Measurements from ENCODE around the gene ADAT3.
A peak's percentile ranks its signal among the peaks of the same experiment; 100 is the strongest.

The ADAT3 gene

GRCh38 chr19:1941146-1942077, 36.2 kb downstream of the ADAT3 start, which contains the start of gene CSNK1G2:
TSS of gene CSNK1G2 (plus strand) at chr19:1941172. CDS start at chr19:1969773, 28,601 bp downstream.
- WGBS (ENCODE audit: extremely low coverage, insufficient coverage, insufficient read length): no CpG with 5 or more reads among the region's 97 CpGs
- peak within 1 kb of the TSS; percentile 95 for H4K91ac ChIP-seq (ENCODE audit: low read depth, low read length)
- no peak within 1 kb of the TSS for H3K23ac ChIP-seq (ENCODE audit: low read length)
- H3K36me3 ChIP-seq (ENCODE audit: control insufficient read depth in 1 of 2, insufficient read depth in 2 of 2, low read length in 2 of 2): peaks cover 0 to 2% of the 10 kb centered on the region in 2 experiments
- H4K8ac ChIP-seq (ENCODE audit: low read depth, low read length): peak within 1 kb of the TSS; percentile 95
- peaks cover 46% of the 10 kb centered on the region for H3K79me2 ChIP-seq (ENCODE audit: control insufficient read depth, insufficient read depth, low read length, poor library complexity)
- H2BK5ac ChIP-seq (ENCODE audit: low read depth, low read length, poor library complexity): peak within 1 kb of the TSS; percentile 85
- peak within 1 kb of the TSS; percentile 77 for H2AFZ ChIP-seq (ENCODE audit: insufficient read depth, low read length, poor library complexity)
- H2BK120ac ChIP-seq (ENCODE audit: insufficient read depth, low read length, poor library complexity): peak within 1 kb of the TSS; percentile 90
- H3K27me3 ChIP-seq (ENCODE audit: insufficient read depth, low read length): no peaks in the 10 kb centered on the region
- H2AK5ac ChIP-seq (ENCODE audit: low read length): peak within 1 kb of the TSS; percentile 96
- DNase-seq: no peak
- H3K9ac ChIP-seq (ENCODE audit: low read length): peak within 1 kb of the TSS; percentile 93
- peak within 1 kb of the TSS; percentile 88 for H3K18ac ChIP-seq (ENCODE audit: low read length)
- H3K14ac ChIP-seq (ENCODE audit: low read length): peak within 1 kb of the TSS; percentile 91
- H2BK12ac ChIP-seq (ENCODE audit: low read length): peak within 1 kb of the TSS; percentile 33
- H3K4me1 ChIP-seq (ENCODE audit: control insufficient read depth in 1 of 2, insufficient read depth in 2 of 2, low read length in 2 of 2): peaks cover 12 to 15% of the 10 kb centered on the region in 2 experiments
- H3K79me1 ChIP-seq (ENCODE audit: low read length): peaks cover 20% of the 10 kb centered on the region
- H3K27ac ChIP-seq (ENCODE audit: low read depth, low read length): peak within 1 kb of the TSS; percentile 89
- H4K12ac ChIP-seq (ENCODE audit: low read depth, low read length): peak within 1 kb of the TSS; percentile 61
- H3K9me3 ChIP-seq (ENCODE audit: insufficient read depth, low read depth, low read length): no peaks in the 10 kb centered on the region
- H3K4ac ChIP-seq (ENCODE audit: low read depth, low read length): peak within 1 kb of the TSS; percentile 98
- H3K4me3 ChIP-seq (ENCODE audit: low read depth, low read length): peak within 1 kb of the TSS; percentile 84
- H3K4me2 ChIP-seq (ENCODE audit: low read length): peak within 1 kb of the TSS; percentile 91

GRCh38 chr19:1942078-1942933, 37.1 kb downstream of the ADAT3 start:
- Histone ChIP-seq H3K9ac (ENCODE audit: low read length) (peak overlapping the region; percentile 73), H3K4me2 (ENCODE audit: low read length) (peak overlapping the region; percentile 91), H3K36me3 (ENCODE audit: control insufficient read depth in 1 of 2, insufficient read depth in 2 of 2, low read length in 2 of 2) (peaks cover 4 to 6% of the 10 kb centered on the region in 2 experiments), H3K4me3 (ENCODE audit: low read depth, low read length) (peak overlapping the region; percentile 84), H3K23ac (ENCODE audit: low read length) (no peak overlapping the region), H2BK12ac (ENCODE audit: low read length) (no peak overlapping the region), H3K14ac (ENCODE audit: low read length) (peak overlapping the region; percentile 93), H2AK5ac (ENCODE audit: low read length) (peak overlapping the region; percentile 82), H3K27ac (ENCODE audit: low read depth, low read length) (peak overlapping the region; percentile 89), H3K4me1 (ENCODE audit: control insufficient read depth in 1 of 2, insufficient read depth in 2 of 2, low read length in 2 of 2) (peaks cover 12 to 15% of the 10 kb centered on the region in 2 experiments), H3K27me3 (ENCODE audit: insufficient read depth, low read length) (no peaks in the 10 kb centered on the region), H3K79me2 (ENCODE audit: control insufficient read depth, insufficient read depth, low read length, poor library complexity) (peaks cover 48% of the 10 kb centered on the region), H2BK120ac (ENCODE audit: insufficient read depth, low read length, poor library complexity) (peak overlapping the region; percentile 79), H3K18ac (ENCODE audit: low read length) (peak overlapping the region; percentile 65), H4K91ac (ENCODE audit: low read depth, low read length) (peak overlapping the region; percentile 49), H3K79me1 (ENCODE audit: low read length) (peaks cover 20% of the 10 kb centered on the region), H2AFZ (ENCODE audit: insufficient read depth, low read length, poor library complexity) (peak overlapping the region; percentile 18), H3K9me3 (ENCODE audit: insufficient read depth, low read depth, low read length) (no peaks in the 10 kb centered on the region), H4K8ac (ENCODE audit: low read depth, low read length) (peak overlapping the region; percentile 63), H3K4ac (ENCODE audit: low read depth, low read length) (peak overlapping the region; percentile 98), H2BK5ac (ENCODE audit: low read depth, low read length, poor library complexity) (peak overlapping the region; percentile 51), H4K12ac (ENCODE audit: low read depth, low read length) (peak overlapping the region; percentile 68)
- no CpG with 5 or more reads among the region's 40 CpGs for WGBS (ENCODE audit: extremely low coverage, insufficient coverage, insufficient read length)
- peak; percentile 59 to 75 for DNase-seq

- Histone ChIP-seq H3K27me3 (ENCODE audit: insufficient read depth, low read length) (no peaks in the 10 kb centered on the region), H3K9me3 (ENCODE audit: insufficient read depth, low read depth, low read length) (peaks cover 3% of the 10 kb centered on the region), H2AFZ (ENCODE audit: insufficient read depth, low read length, poor library complexity) (peak overlapping the region; percentile 17), H3K4me3 (ENCODE audit: low read depth, low read length) (peak overlapping the region; percentile 84), H3K4me2 (ENCODE audit: low read length) (peak overlapping the region; percentile 91), H2AK5ac (ENCODE audit: low read length) (peak overlapping the region; percentile 18), H3K9ac (ENCODE audit: low read length) (peak overlapping the region; percentile 1), H3K79me2 (ENCODE audit: control insufficient read depth, insufficient read depth, low read length, poor library complexity) (peaks cover 56% of the 10 kb centered on the region), H3K4me1 (ENCODE audit: control insufficient read depth in 1 of 2, insufficient read depth in 2 of 2, low read length in 2 of 2) (peaks cover 12 to 20% of the 10 kb centered on the region in 2 experiments), H4K91ac (ENCODE audit: low read depth, low read length) (no peak overlapping the region), H3K79me1 (ENCODE audit: low read length) (peaks cover 20% of the 10 kb centered on the region), H3K14ac (ENCODE audit: low read length) (peak overlapping the region; percentile 2), H3K23ac (ENCODE audit: low read length) (no peak overlapping the region), H3K36me3 (ENCODE audit: control insufficient read depth in 1 of 2, insufficient read depth in 2 of 2, low read length in 2 of 2) (peaks cover 5 to 6% of the 10 kb centered on the region in 2 experiments), H2BK5ac (ENCODE audit: low read depth, low read length, poor library complexity) (no peak overlapping the region), H3K27ac (ENCODE audit: low read depth, low read length) (peak overlapping the region; percentile 89), H4K12ac (ENCODE audit: low read depth, low read length) (peak overlapping the region; percentile 47), H4K8ac (ENCODE audit: low read depth, low read length) (peak overlapping the region; percentile 7), H3K18ac (ENCODE audit: low read length) (no peak overlapping the region), H2BK120ac (ENCODE audit: insufficient read depth, low read length, poor library complexity) (no peak overlapping the region), H2BK12ac (ENCODE audit: low read length) (no peak overlapping the region), H3K4ac (ENCODE audit: low read depth, low read length) (peak overlapping the region; percentile 98)
- WGBS (ENCODE audit: extremely low coverage, insufficient coverage, insufficient read length): no CpG with 5 or more reads among the region's 21 CpGs
- no peak for DNase-seq
These were observed 37.8 kb downstream of the ADAT3 start for GRCh38 chr19:1942934-1943555.

DNA sequence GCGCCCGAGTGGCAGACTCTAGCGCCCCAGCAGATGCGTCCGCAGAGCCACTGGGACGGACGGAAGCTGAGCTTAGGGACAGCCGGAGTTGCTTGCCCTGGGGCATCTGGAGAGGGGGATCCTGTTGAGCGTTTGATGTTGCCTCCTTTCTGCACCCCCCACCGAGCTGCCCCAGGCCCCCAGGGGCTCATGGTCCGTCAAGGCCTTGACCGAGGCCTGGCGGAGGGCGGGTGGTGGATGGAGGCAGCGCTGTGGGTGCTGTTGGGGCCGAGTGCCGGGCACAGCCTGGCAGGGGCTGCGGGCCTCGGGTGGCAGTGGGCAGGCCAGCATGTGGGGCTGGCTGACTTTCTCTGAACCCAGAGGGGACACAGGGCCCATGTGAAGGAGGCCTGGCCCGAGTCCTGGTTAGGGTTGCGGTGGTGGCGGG, 38.5 kb downstream of the ADAT3 start:
- Histone ChIP-seq H2BK12ac (ENCODE audit: low read length) (no peak overlapping the region), H3K18ac (ENCODE audit: low read length) (no peak overlapping the region), H3K79me2 (ENCODE audit: control insufficient read depth, insufficient read depth, low read length, poor library complexity) (peaks cover 56% of the 10 kb centered on the region), H3K27me3 (ENCODE audit: insufficient read depth, low read length) (no peaks in the 10 kb centered on the region), H3K4me1 (ENCODE audit: control insufficient read depth in 1 of 2, insufficient read depth in 2 of 2, low read length in 2 of 2) (peaks cover 12 to 20% of the 10 kb centered on the region in 2 experiments), H3K4me2 (ENCODE audit: low read length) (no peak overlapping the region), H3K14ac (ENCODE audit: low read length) (no peak overlapping the region), H3K36me3 (ENCODE audit: control insufficient read depth in 1 of 2, insufficient read depth in 2 of 2, low read length in 2 of 2) (peaks cover 5 to 9% of the 10 kb centered on the region in 2 experiments), H4K91ac (ENCODE audit: low read depth, low read length) (no peak overlapping the region), H3K27ac (ENCODE audit: low read depth, low read length) (no peak overlapping the region), H2AK5ac (ENCODE audit: low read length) (no peak overlapping the region), H3K4me3 (ENCODE audit: low read depth, low read length) (no peak overlapping the region), H3K9me3 (ENCODE audit: insufficient read depth, low read depth, low read length) (peaks cover 3% of the 10 kb centered on the region), H2BK120ac (ENCODE audit: insufficient read depth, low read length, poor library complexity) (no peak overlapping the region), H3K23ac (ENCODE audit: low read length) (no peak overlapping the region), H3K4ac (ENCODE audit: low read depth, low read length) (peak overlapping the region; percentile 98), H4K8ac (ENCODE audit: low read depth, low read length) (no peak overlapping the region), H2BK5ac (ENCODE audit: low read depth, low read length, poor library complexity) (no peak overlapping the region), H4K12ac (ENCODE audit: low read depth, low read length) (no peak overlapping the region), H3K79me1 (ENCODE audit: low read length) (peaks cover 20% of the 10 kb centered on the region), H3K9ac (ENCODE audit: low read length) (no peak overlapping the region), H2AFZ (ENCODE audit: insufficient read depth, low read length, poor library complexity) (no peak overlapping the region)
- no peak for DNase-seq
- no CpG with 5 or more reads among the region's 22 CpGs for WGBS (ENCODE audit: extremely low coverage, insufficient coverage, insufficient read length)

Data from trophoblast cell (in vitro differentiated cells and primary cell).